T-helper 2 cell treated with Interferon-gamma antibody and Interleukin-4, amounts not matched to agents 5 μg/mL and 100 μg/mL, for 36 hours (primary cell): ENCODE results near the gene STRIP2.
"Not testable (repeated sequence)": the region's sequence is repeated elsewhere in the genome, so short reads cannot be mapped to it uniquely, and the experiment has no call there.

Experiments used
- DNase-seq: peaks from one replicate; pipeline ENCODE4 v3.0.0; 2021; ENCODE audit warnings: low spot score
- H3K27ac Mint-ChIP-seq: one replicate; pipeline ENCODE4 v1.8.0; 2021; ENCODE audit warnings: mild to moderate bottlenecking, mixed read lengths
- H3K27me3 Mint-ChIP-seq: one replicate; pipeline ENCODE4 v1.8.0; 2021; ENCODE audit warnings: low read depth, mixed read lengths
- H3K36me3 Mint-ChIP-seq: one replicate; pipeline ENCODE4 v1.8.0; 2021; ENCODE audit warnings: low read depth, mixed read lengths
- H3K4me1 Mint-ChIP-seq: one replicate; pipeline ENCODE4 v1.8.0; 2021; ENCODE audit warnings: low read depth, mixed read lengths
- H3K4me3 Mint-ChIP-seq: one replicate; pipeline ENCODE4 v1.8.0; 2022; ENCODE audit warnings: mild to moderate bottlenecking, moderate library complexity, mixed read lengths
- H3K9me3 Mint-ChIP-seq: one replicate; pipeline ENCODE4 v1.8.0; 2021; ENCODE audit warnings: mixed read lengths

Gene STRIP2

DNA sequence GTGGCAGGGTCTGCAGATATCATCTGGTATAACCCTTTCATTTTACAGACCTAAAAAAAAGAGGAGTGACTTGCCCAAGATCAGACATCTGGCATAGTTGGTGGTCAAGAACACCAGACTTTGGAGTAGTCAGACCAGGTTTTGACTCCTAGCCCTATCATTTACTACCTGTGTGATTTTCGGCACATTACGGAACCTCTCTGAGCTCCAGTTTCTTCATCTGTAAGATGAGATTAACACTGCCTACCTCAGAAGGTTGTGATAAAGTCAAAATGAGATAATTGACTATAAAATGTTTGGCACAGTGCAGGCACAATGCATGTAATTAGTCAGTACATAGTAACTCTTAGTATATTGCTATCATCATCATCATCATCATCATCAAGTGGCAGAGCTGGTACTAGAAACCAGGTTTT is 1.2 kb downstream of the STRIP2 start:
- DNase-seq, result no peak
- Mint-ChIP-seq H3K9me3 (no peaks in the 10 kb centered on the region), H3K27ac (peak overlapping the region; percentile 81), H3K27me3 (peaks cover 13% of the 10 kb centered on the region), H3K4me3 (peak overlapping the region; percentile 94), H3K36me3 (peaks cover 4% of the 10 kb centered on the region), H3K4me1 (peaks cover 42% of the 10 kb centered on the region)

DNA sequence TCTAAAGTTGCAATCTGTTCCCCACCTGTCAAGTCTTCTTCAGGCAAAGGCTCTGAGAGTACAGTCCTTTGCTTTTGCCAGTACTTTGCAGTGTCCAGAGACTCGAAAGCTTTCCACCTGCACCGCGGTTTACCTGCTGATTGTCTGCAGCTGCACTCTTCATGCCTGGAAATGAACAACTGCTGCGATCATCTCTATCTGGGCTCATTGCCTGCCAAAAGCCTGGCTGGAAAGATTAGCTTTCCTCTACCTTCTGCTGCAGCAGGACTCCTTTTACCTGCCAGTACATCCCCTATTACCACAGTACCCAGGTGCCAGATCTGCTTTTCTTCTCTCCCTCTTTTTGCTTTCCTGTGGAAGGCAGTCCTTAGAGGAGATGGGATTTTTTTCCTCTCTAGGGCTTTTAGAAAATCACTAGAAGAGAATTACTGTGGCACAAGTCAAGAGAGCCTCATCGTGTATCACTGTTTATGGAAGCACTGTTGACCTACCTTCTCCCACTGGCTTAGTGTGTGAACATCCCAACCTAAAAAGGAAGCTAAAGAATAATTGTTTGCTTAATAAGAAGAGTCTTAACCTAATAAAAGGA is 2.2 kb downstream of the STRIP2 start:
- H3K4me3 Mint-ChIP-seq, result peak overlapping the region; percentile 94
- H3K4me1 Mint-ChIP-seq, result peaks cover 44% of the 10 kb centered on the region
- H3K27me3 Mint-ChIP-seq, result peaks cover 13% of the 10 kb centered on the region
- no peak for DNase-seq
- peak overlapping the region; percentile 3 for H3K27ac Mint-ChIP-seq
- no peaks in the 10 kb centered on the region for H3K9me3 Mint-ChIP-seq
- peaks cover 11% of the 10 kb centered on the region for H3K36me3 Mint-ChIP-seq

DNA sequence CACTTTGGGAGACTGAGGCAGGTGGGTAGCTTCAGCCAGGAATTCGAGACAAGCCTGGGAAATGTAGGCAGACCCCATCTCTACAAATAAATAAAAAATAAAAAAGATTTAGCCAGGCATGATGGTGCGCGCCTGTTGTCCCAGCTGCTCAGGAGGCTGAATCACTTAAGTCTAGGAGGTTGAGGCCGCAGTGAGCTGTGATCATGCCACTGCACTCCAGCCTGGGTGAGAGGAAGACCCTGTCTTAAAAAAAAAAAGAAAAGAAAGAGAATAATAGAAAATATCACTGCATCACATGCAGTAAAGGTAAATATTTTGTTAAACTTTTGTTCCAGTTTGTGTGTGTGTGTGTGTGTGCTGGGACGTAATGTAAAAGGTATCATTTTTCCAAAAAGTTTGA is 3.0 kb downstream of the STRIP2 start:
- no peak overlapping the region for H3K4me3 Mint-ChIP-seq
- peaks cover 44% of the 10 kb centered on the region for H3K4me1 Mint-ChIP-seq

DNA sequence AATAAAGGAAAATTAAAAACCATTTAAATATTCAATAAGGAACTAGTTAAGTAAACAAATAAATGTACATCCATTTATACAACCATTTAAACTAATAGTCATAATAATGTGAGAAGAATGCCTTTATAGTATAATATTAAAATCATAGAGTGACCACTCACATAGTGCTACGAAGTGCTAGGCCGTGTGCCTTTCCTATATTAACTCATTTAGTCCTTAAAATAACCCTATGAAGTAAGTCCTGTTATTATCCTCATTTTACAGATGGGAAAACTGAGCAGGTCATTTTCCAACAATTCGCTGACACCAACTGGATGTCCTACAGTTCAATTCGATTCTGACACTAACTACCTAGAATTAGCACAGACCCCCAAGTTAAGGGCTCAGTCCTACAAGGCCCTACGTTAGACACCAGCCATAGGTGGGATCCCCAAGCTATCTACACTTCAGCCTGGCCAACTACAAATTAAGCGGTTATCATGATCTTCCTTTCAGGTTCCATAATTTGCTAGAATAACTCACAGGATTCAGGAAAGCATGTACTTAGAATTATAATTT is 4.1 kb downstream of the STRIP2 start:
- H3K4me3 Mint-ChIP-seq, result peak overlapping the region; percentile 25
- H3K36me3 Mint-ChIP-seq, result peaks cover 11% of the 10 kb centered on the region
- H3K4me1 Mint-ChIP-seq, result peaks cover 38% of the 10 kb centered on the region
- no peaks in the 10 kb centered on the region for H3K9me3 Mint-ChIP-seq
- DNase-seq, result no peak
- H3K27me3 Mint-ChIP-seq, result peaks cover 1% of the 10 kb centered on the region
- H3K27ac Mint-ChIP-seq, result peak overlapping the region; percentile 38

More for the DNA sequence above, 3.0 kb downstream of the STRIP2 start:
- Mint-ChIP-seq H3K27me3 (peaks cover 8% of the 10 kb centered on the region), H3K36me3 (peaks cover 11% of the 10 kb centered on the region), H3K9me3 (no peaks in the 10 kb centered on the region), H3K27ac (no peak overlapping the region)
- no peak for DNase-seq

DNA sequence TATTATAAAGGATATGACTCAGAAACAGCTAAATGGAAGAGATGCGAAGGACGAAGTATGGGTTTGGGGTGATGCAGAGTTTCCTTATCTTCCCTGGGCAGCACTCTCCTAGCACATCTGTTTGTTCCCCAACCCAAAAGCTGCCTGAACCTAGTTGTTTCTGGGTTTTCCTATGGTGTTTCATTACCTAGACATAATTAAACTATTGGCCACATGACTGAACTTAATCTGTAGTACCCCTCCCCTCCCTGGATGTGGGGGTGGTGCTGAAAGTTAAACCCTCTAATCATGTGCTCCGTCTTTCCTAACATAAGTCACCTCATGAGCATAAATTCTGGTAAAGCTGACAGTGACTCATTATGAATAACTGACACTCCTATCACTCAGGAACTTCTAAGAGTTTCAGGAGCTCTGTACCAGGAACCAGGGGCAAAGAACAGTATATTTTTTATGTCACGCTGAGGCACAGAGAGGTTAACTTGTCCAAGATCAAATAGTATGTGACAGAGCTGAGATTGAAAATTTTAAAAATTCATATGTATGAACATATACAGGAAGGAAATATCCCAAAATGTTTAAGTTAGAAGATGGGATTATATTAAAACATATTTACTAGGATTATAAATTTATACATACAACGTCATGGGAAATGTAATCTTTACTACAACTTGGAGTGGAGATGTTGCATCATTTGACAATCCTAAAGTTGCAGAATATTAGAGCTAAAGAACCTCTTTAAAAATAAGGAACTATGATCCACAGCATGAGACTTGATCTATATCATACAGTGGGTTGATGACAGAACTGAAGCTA is 4.8 kb downstream of the STRIP2 start:
- H3K9me3 Mint-ChIP-seq, result no peaks in the 10 kb centered on the region
- H3K36me3 Mint-ChIP-seq, result peaks cover 11% of the 10 kb centered on the region
- peak overlapping the region; percentile 32 for H3K4me3 Mint-ChIP-seq
- peak; percentile 84 for DNase-seq
- H3K27me3 Mint-ChIP-seq, result no peaks in the 10 kb centered on the region
- peak overlapping the region; percentile 38 for H3K27ac Mint-ChIP-seq
- peaks cover 36% of the 10 kb centered on the region for H3K4me1 Mint-ChIP-seq

DNA sequence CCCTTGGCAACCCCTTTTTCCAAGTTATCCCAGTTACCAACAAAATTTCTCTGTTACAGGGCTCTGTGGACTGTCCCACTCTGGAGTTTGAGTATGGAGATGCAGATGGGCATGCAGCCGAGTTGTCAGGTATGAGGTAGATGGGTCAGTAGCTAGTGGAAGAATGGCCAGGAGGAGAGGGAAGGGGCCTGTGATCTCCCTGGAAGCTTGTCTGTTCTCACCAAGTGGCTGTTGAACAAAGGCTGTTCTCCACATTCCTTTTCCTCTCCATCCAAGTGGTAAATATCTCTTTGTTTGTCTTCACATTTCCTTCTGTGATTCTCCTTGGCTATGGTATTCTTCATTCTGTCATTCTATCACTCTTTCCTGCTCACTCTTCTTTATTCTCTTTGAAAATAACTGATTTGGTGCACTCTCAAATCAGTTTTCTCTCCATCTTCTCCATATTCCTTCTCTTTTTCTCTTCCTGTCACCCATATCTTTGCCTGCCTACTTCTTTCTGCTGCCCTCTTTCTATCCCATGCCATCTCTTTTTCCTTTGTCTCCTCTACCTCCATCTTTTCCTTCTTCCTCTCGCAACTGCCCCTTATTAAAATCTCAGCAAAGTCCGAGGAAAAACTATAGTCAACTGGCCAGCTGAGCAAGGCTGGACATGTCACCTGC is 5.9 kb downstream of the STRIP2 start:
- DNase-seq, result no peak
- H3K9me3 Mint-ChIP-seq, result no peaks in the 10 kb centered on the region
- H3K27ac Mint-ChIP-seq, result no peak overlapping the region
- peaks cover 35% of the 10 kb centered on the region for H3K4me1 Mint-ChIP-seq
- no peaks in the 10 kb centered on the region for H3K27me3 Mint-ChIP-seq
- peaks cover 17% of the 10 kb centered on the region for H3K36me3 Mint-ChIP-seq
- H3K4me3 Mint-ChIP-seq, result no peak overlapping the region

DNA sequence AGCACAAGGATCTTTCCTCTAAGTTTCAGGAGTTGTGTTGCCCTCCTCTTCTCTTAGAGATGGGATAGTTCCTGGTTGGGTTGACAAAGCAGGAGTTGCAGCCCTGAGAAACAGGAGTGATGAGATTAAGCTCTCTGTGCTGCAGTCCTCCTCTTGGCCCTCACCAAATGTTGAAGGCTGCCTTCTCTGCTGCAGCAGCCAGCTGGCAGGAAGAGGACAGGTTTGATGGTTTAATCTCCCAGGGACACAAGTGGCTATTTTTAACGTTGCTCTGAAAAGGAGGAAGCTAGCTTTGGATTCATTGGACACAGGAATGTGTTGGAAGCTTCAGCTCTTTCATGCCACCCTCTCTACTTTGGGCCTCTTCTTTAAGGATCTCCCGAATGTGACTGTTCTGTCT is 9.4 kb downstream of the STRIP2 start:
- Mint-ChIP-seq H3K27ac (no peak overlapping the region), H3K4me3 (no peak overlapping the region), H3K9me3 (peaks cover 1% of the 10 kb centered on the region), H3K27me3 (no peaks in the 10 kb centered on the region), H3K36me3 (peaks cover 49% of the 10 kb centered on the region), H3K4me1 (peaks cover 15% of the 10 kb centered on the region)
- DNase-seq, result no peak

DNA sequence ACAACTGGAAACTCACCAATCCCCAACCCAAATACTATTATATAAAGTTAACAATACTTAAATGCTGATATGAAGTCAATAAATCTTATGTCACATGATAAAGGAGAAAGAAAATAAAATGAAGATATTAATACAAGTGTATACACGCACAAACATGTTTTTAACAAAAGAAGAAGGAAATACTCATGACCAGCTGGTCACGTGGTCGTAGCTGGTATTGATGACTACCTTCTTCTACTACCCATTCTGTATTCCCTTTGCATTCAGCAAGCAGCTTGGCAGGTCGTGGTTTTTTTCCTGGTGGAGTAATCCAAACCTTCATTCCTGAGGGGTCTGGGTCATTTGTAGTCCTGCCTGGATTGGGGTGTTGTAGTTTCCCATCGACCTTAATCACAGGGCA is 10.5 kb downstream of the STRIP2 start:
- not testable (repeated sequence) for H3K4me3 Mint-ChIP-seq, H3K27me3 Mint-ChIP-seq, H3K27ac Mint-ChIP-seq, H3K4me1 Mint-ChIP-seq, DNase-seq, H3K9me3 Mint-ChIP-seq
- H3K36me3 Mint-ChIP-seq, result peaks cover 59% of the 10 kb centered on the region

DNA sequence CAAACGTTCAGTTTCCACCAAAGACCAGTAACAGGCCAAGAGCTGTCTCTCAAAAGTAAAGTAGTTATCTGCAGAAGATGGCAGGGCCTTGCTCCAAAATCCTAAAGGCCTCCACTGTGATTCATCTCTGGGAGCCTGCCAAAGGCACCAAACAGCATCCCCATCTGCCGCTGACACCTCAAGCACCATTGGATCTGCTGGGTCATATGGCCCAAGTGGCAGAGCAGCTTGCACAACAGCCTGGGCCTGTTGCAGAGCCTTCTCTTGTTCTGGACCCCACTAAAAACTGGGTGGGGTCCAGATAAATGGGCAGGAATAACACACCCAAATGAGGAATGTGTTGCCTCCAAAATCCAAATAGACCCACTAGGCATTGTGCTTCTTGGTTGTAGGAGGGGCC is 12.7 kb downstream of the STRIP2 start:
- not testable (repeated sequence) for H3K4me1 Mint-ChIP-seq, DNase-seq, H3K27ac Mint-ChIP-seq, H3K4me3 Mint-ChIP-seq, H3K27me3 Mint-ChIP-seq, H3K9me3 Mint-ChIP-seq
- peaks cover 62% of the 10 kb centered on the region for H3K36me3 Mint-ChIP-seq

DNA sequence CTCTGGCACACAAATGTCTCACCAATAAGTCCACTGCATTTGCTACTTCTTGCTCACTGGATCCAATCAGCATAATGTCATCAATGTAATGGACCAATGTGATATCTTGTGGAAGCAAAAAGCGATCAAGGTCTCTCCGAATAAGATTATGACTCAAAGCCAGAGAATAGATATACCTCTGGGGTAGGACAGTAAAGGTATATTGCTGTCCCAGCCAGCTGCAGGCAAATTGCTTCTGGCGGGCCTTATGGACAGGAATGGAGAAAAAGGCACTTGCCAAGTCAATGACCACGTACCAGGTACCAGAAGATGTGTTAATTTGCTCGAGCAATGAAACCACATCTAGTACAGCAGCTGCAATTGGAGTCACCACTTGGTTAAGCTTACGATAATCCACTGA is 13.2 kb downstream of the STRIP2 start:
- H3K9me3 Mint-ChIP-seq, H3K27me3 Mint-ChIP-seq, H3K4me3 Mint-ChIP-seq, DNase-seq, H3K27ac Mint-ChIP-seq, H3K4me1 Mint-ChIP-seq: not testable (repeated sequence)
- peaks cover 63% of the 10 kb centered on the region for H3K36me3 Mint-ChIP-seq

DNA sequence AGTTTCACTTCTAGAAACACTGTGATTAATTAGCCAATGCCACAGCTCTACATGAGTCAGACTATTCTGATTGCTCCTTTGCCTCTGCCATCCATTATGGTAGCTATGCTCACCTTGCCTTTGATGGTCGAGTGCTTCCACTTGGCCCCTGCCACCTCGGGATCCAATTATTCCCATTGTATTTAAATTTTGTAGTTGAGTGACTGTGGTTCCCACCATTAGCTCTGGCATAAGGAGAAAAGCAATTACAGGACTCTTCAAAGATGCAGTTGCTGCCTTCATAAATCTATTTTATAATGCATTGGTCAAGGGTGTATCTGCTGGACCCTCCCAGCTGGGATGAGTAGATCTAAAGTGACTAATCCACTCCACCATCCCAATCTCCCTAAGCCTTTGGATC is 14.4 kb downstream of the STRIP2 start:
- not testable (repeated sequence) for H3K27ac Mint-ChIP-seq, H3K4me3 Mint-ChIP-seq, H3K27me3 Mint-ChIP-seq, H3K4me1 Mint-ChIP-seq, DNase-seq, H3K9me3 Mint-ChIP-seq
- H3K36me3 Mint-ChIP-seq, result peaks cover 65% of the 10 kb centered on the region

DNA sequence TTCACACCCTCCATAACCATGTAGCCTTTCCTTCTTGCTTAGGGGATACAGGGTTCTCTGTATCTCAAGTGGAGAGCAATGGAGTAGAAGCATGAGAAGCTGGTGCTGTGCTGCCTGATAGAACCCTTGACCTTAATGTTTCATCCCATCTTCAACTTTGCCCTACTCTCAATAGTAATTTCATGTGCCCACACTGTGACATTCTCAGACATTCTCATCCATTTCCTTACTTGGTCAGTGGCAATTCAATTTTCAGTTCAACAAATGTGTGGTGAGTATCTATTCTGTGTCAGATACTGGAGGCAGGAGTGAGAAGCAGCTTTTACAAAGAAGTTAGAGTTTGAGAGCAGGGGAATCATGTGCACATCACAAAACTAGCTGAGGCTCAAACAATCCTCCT is 16.1 kb downstream of the STRIP2 start:
- H3K27ac Mint-ChIP-seq, result no peak overlapping the region
- no peak for DNase-seq
- H3K27me3 Mint-ChIP-seq, result no peaks in the 10 kb centered on the region
- H3K4me3 Mint-ChIP-seq, result no peak overlapping the region
- H3K4me1 Mint-ChIP-seq, result no peaks in the 10 kb centered on the region
- H3K36me3 Mint-ChIP-seq, result peaks cover 59% of the 10 kb centered on the region
- peaks cover 8% of the 10 kb centered on the region for H3K9me3 Mint-ChIP-seq

DNA sequence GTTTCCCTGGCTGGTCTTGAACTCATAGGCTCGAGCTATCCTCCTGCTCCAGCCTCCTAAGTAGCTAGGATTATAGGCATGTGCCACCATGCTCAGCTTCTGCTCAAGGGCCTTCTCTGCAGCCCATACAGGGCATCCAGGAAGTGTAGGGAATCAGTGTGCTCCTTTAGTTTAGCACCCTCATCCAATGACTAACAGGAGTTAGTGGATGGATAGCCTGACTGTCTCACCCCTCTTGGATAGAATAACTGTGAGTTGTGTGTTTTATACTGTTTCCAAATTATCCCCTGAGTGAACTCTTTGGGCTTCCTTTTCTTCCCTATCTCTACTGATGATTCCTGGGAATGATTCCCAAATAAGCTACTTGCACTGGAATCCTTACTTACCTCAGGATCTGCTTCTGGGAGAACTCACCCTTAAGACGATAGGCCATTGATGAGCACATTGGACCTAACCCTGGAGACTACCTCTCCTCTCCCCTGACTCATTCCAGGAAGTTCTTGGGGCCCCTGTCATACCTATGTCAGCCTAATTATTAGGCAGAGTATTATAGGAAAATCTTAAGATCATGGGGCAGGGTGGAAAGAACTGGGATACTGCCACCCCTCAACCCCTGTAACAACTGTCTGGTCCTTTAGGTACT is 18.5 kb downstream of the STRIP2 start:
- DNase-seq, result no peak
- Mint-ChIP-seq H3K27me3 (no peaks in the 10 kb centered on the region), H3K27ac (no peak overlapping the region), H3K4me3 (no peak overlapping the region), H3K9me3 (peaks cover 8% of the 10 kb centered on the region), H3K4me1 (no peaks in the 10 kb centered on the region), H3K36me3 (peaks cover 43% of the 10 kb centered on the region)
